Astrocyte of the cerebellum (primary cell): ENCODE data around the gene LDB2.

ENCODE experiments used
- DNase-seq: peaks from one replicate; pipeline ENCODE4 v3.0.0-alpha.2; 2011; ENCODE audit warnings: low read depth
- H3K4me3 ChIP-seq: 2 replicates; pipeline ENCODE4 v1.5.1; 2011; ENCODE audit warnings: mild to moderate bottlenecking, low read depth, low read length, moderate library complexity
- CTCF ChIP-seq: IDR thresholded peaks from 2 replicates; pipeline ENCODE4 v1.5.1; 2012; ENCODE audit warnings: low read length, low read depth, moderate library complexity, mild to moderate bottlenecking; ENCODE audit errors: missing control alignments
- in situ Hi-C: cut with HindIII; loops from 2 replicates; pipeline ENCODE4 v1.10.0; 2017; ENCODE audit warnings: low sequenced_read_pairs

The LDB2 gene

DNA sequence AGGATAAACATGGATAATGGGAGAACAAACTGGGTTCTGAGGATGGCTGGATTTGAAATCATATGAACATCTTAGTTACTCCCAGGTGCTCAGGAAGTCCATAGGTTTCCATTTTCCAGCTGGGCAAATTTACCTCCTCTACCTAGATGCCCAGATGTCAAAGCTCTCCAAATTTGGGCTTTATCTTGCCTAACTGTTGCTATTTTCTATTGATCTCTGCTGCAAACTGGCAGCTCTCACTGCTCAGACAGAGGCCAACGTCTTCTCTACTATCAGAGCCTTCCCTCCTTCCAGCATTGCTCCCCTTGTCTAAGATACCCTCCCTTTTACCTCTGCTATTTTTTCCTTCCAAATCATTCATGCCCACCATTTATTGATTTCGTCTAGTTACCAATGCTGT is 62.1 kb downstream of the LDB2 start:
- no peak for DNase-seq
- no peak for TF ChIP-seq CTCF
- no peak overlapping the region for H3K4me3 ChIP-seq
- in situ Hi-C loops, result no loop called here

GRCh38 chr4:16835597-16836247 is 62.7 kb downstream of the LDB2 start:
- DNase-seq, result no peak
- no peak overlapping the region for H3K4me3 ChIP-seq
- in situ Hi-C loops, result no loop called here
- no peak for TF ChIP-seq CTCF

- DNase-seq, result no peak
- in situ Hi-C loops, result loop anchor here (5.0 kb wide), 1 partner anchor 43 kb away; no protein-coding TSS in a partner anchor
- no peak for TF ChIP-seq CTCF
- H3K4me3 ChIP-seq, result no peak overlapping the region
Measured at GRCh38 chr4:16834814-16835213, 63.6 kb downstream of the LDB2 start.

GRCh38 chr4:16833722-16834121 is 64.7 kb downstream of the LDB2 start:
- no peak for DNase-seq
- no peak overlapping the region for H3K4me3 ChIP-seq
- in situ Hi-C loops, result loop anchor here (5.0 kb wide), 1 partner anchor 41 kb away; no protein-coding TSS in a partner anchor
- TF ChIP-seq CTCF, result no peak

- TF ChIP-seq CTCF, result no peak
- H3K4me3 ChIP-seq, result no peak overlapping the region
- in situ Hi-C loops, result loop anchor here (5.0 kb wide), 1 partner anchor 38 kb away; no protein-coding TSS in a partner anchor
- no peak for DNase-seq
Measured at GRCh38 chr4:16830081-16830480, 68.4 kb downstream of the LDB2 start.

- TF ChIP-seq CTCF, result no peak
Measured at GRCh38 chr4:16827794-16828724, 70.4 kb downstream of the LDB2 start.

More at GRCh38 chr4:16827794-16828724, 70.4 kb downstream of the LDB2 start:
- DNase-seq, result no peak
- in situ Hi-C loops, result no loop called here
- H3K4me3 ChIP-seq, result no peak overlapping the region
